ENCODE results near the gene NCOA1.

The NCOA1 gene

DNA sequence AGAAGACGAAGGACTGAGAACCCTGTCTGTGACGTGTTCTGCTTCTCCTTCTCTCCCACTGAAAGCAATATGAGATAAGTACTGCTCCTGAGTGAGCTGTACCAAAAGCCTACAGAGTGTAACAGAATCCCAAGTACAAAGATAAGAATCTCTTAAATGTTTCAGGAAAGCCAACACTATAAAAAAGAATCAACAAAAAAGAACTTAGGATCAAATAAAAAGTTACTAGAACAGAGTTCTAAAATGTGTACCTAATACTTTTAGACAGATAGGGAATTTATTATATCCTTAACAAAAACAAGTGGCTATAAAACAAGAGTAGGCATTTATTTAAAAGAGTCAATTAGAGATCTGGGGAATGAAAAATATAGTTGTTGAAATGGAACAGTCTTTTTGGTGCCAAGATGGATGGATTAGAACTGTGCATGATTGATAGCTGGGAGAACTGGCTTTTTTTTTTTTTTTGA, 49.0 kb downstream of the NCOA1 start (continued):
- no peak for TF ChIP-seq ZNF658 (tag by site-specific recombination; IDR thresholded peaks at IDR 0.05)
- TF ChIP-seq SP3 (tag by site-specific recombination; IDR thresholded peaks at IDR 0.05) = 0 out of 2 replicates have a peak, but pooled peaks have one; percentile 27
- TF ChIP-seq, protein P1, sequence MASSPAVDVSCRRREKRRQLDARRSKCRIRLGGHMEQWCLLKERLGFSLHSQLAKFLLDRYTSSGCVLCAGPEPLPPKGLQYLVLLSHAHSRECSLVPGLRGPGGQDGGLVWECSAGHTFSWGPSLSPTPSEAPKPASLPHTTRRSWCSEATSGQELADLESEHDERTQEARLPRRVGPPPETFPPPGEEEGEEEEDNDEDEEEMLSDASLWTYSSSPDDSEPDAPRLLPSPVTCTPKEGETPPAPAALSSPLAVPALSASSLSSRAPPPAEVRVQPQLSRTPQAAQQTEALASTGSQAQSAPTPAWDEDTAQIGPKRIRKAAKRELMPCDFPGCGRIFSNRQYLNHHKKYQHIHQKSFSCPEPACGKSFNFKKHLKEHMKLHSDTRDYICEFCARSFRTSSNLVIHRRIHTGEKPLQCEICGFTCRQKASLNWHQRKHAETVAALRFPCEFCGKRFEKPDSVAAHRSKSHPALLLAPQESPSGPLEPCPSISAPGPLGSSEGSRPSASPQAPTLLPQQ (tag by site-specific recombination; IDR thresholded peaks at IDR 0.05) = peak; percentile 81
- peak; percentile 97 for TF ChIP-seq SP7 (tag by site-specific recombination; IDR thresholded peaks at IDR 0.05)
- no peak for TF ChIP-seq YY1 (tag by site-specific recombination; IDR thresholded peaks at IDR 0.05)
- TF ChIP-seq ZNF747 (tag by site-specific recombination; IDR thresholded peaks at IDR 0.05) = no peak
- TF ChIP-seq ZNF24 (tag by site-specific recombination; IDR thresholded peaks at IDR 0.05) = peak; percentile 77
- TF ChIP-seq, protein P2, sequence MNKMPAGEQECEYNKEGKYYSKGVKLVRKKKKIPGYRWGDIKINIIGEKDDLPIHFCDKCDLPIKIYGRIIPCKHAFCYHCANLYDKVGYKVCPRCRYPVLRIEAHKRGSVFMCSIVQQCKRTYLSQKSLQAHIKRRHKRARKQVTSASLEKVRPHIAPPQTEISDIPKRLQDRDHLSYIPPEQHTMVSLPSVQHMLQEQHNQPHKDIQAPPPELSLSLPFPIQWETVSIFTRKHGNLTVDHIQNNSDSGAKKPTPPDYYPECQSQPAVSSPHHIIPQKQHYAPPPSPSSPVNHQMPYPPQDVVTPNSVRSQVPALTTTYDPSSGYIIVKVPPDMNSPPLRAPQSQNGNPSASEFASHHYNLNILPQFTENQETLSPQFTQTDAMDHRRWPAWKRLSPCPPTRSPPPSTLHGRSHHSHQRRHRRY (tag by site-specific recombination; IDR thresholded peaks at IDR 0.05) = 0 out of 2 replicates have a peak, but pooled peaks have one; percentile 34
- peak; percentile 73 for TF ChIP-seq ZBTB8A (tag by site-specific recombination; IDR thresholded peaks at IDR 0.05)
- TF ChIP-seq, protein P3, sequence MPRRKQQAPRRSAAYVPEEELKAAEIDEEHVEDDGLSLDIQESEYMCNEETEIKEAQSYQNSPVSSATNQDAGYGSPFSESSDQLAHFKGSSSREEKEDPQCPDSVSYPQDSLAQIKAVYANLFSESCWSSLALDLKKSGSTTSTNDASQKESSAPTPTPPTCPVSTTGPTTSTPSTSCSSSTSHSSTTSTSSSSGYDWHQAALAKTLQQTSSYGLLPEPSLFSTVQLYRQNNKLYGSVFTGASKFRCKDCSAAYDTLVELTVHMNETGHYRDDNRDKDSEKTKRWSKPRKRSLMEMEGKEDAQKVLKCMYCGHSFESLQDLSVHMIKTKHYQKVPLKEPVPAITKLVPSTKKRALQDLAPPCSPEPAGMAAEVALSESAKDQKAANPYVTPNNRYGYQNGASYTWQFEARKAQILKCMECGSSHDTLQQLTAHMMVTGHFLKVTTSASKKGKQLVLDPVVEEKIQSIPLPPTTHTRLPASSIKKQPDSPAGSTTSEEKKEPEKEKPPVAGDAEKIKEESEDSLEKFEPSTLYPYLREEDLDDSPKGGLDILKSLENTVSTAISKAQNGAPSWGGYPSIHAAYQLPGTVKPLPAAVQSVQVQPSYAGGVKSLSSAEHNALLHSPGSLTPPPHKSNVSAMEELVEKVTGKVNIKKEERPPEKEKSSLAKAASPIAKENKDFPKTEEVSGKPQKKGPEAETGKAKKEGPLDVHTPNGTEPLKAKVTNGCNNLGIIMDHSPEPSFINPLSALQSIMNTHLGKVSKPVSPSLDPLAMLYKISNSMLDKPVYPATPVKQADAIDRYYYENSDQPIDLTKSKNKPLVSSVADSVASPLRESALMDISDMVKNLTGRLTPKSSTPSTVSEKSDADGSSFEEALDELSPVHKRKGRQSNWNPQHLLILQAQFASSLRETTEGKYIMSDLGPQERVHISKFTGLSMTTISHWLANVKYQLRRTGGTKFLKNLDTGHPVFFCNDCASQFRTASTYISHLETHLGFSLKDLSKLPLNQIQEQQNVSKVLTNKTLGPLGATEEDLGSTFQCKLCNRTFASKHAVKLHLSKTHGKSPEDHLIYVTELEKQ (tag by site-specific recombination; IDR thresholded peaks at IDR 0.05; ENCODE audit: borderline replicate concordance) = peak; percentile 83; the same call in 1 of the 2 replicates
- TF ChIP-seq ZNF837 (tag by site-specific recombination; IDR thresholded peaks at IDR 0.05) = no peak

DNA sequence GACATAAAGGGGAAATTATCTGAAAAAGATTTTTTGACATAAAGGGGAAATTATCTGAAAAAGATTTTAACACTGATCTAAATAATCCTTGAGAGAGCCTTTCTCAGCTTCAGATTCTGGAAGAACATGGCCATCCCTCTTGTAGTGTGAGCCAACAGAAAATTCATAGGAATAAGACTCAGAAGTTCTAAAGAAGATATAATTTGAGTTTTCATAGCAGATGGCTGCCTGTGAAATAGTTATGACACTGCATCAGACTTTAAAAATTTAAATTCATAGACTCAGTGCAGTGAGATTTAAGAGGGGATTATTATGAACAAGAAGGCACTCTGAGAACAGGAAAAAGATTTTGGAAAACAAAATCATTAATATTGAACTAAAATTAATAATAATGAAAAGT, 50.6 kb downstream of the NCOA1 start:
- CTCF ChIA-PET = interaction anchor here (0.7 kb wide), 1 partner anchor 19 kb away, joined by 3 read pairs; no protein-coding TSS in a partner anchor

More for the DNA sequence above, 50.6 kb downstream of the NCOA1 start:
- POLR2A ChIA-PET = no interaction called here
- H3K4me3 ChIP-seq (ENCODE audit: low read depth, low read length) = no peak overlapping the region
- no peaks in the 10 kb centered on the region for H3K36me3 ChIP-seq (ENCODE audit: control insufficient read depth in 2 of 2, insufficient read depth in 1 of 2, low read length in 2 of 2)
- H3K27ac ChIP-seq (ENCODE audit: extremely low read depth, low read depth, low read length) = no peak overlapping the region
- TF ChIP-seq ZNF560 (tag by site-specific recombination; IDR thresholded peaks at IDR 0.05; ENCODE audit: borderline replicate concordance) (no peak), ZNF660 (tag by site-specific recombination; IDR thresholded peaks at IDR 0.05) (no peak), ZNF658 (tag by site-specific recombination; IDR thresholded peaks at IDR 0.05) (no peak), ZNF544 (tag by site-specific recombination; IDR thresholded peaks at IDR 0.05) (no peak), ZNF292 (tag by site-specific recombination; IDR thresholded peaks at IDR 0.05; ENCODE audit: borderline replicate concordance, low read depth) (no peak), SALL2 (tag by site-specific recombination; IDR thresholded peaks at IDR 0.05; ENCODE audit: borderline replicate concordance) (no peak), ZNF585B (tag by site-specific recombination; IDR thresholded peaks at IDR 0.05) (no peak), ZNF184 (tag by site-specific recombination; IDR thresholded peaks at IDR 0.05) (no peak)
- TF ChIP-seq, protein P4, sequence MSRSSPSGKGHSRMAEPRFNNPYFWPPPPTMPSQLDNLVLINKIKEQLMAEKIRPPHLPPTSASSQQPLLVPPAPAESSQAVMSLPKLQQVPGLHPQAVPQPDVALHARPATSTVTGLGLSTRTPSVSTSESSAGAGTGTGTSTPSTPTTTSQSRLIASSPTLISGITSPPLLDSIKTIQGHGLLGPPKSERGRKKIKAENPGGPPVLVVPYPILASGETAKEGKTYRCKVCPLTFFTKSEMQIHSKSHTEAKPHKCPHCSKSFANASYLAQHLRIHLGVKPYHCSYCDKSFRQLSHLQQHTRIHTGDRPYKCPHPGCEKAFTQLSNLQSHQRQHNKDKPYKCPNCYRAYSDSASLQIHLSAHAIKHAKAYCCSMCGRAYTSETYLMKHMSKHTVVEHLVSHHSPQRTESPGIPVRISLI (tag by site-specific recombination; IDR thresholded peaks at IDR 0.05) = no peak
- TF ChIP-seq, protein P5, sequence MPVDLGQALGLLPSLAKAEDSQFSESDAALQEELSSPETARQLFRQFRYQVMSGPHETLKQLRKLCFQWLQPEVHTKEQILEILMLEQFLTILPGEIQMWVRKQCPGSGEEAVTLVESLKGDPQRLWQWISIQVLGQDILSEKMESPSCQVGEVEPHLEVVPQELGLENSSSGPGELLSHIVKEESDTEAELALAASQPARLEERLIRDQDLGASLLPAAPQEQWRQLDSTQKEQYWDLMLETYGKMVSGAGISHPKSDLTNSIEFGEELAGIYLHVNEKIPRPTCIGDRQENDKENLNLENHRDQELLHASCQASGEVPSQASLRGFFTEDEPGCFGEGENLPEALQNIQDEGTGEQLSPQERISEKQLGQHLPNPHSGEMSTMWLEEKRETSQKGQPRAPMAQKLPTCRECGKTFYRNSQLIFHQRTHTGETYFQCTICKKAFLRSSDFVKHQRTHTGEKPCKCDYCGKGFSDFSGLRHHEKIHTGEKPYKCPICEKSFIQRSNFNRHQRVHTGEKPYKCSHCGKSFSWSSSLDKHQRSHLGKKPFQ (tag by site-specific recombination; IDR thresholded peaks at IDR 0.05) = no peak
- no peaks in the 10 kb centered on the region for H3K9me3 ChIP-seq (ENCODE audit: control insufficient read depth, insufficient read depth, low read depth, low read length)
- peaks cover 7% of the 10 kb centered on the region for H3K4me1 ChIP-seq (ENCODE audit: control insufficient read depth, insufficient read depth, low read length)
